ENCODE measurements around the gene VEGFA. TPM values are rescaled to one million over a fixed set of nuclear protein-coding genes. Genes with fewer than 3 reads are reported as not detected.

Gene VEGFA
- total RNA-seq, 1 experiment from 2014 or later: 174 TPM

DNA sequence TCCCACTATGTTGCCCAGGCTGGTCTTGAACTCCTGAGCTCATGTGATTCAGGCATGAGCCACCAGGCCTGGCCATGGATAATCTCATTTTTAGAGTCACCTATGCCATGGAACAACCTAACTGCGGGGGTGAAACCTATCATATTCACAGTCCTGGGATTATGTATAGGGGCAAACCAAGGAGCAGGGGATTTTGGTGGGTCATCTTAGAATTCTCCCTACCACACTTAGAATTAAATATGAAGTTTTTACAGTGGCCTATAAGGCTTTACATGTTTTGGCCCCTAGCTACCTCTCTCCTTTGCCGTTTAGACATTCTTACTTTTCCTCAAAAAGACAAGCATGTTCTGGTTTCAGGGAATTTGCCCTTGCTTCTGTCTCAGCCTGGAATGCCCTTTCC is 20.6 kb upstream of the VEGFA start:
- TF ChIP-seq, protein P1, sequence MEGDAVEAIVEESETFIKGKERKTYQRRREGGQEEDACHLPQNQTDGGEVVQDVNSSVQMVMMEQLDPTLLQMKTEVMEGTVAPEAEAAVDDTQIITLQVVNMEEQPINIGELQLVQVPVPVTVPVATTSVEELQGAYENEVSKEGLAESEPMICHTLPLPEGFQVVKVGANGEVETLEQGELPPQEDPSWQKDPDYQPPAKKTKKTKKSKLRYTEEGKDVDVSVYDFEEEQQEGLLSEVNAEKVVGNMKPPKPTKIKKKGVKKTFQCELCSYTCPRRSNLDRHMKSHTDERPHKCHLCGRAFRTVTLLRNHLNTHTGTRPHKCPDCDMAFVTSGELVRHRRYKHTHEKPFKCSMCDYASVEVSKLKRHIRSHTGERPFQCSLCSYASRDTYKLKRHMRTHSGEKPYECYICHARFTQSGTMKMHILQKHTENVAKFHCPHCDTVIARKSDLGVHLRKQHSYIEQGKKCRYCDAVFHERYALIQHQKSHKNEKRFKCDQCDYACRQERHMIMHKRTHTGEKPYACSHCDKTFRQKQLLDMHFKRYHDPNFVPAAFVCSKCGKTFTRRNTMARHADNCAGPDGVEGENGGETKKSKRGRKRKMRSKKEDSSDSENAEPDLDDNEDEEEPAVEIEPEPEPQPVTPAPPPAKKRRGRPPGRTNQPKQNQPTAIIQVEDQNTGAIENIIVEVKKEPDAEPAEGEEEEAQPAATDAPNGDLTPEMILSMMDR (IDR thresholded peaks at IDR 0.05; ENCODE audit: insufficient read depth in 1 of 2, low read depth in 1 of 2, low read length in 1 of 2, severe bottlenecking in 1 of 2, unreplicated experiment in 1 of 2): no peak
- Histone ChIP-seq H3K27me3 (replicated peaks; ENCODE audit: control insufficient read depth, insufficient read depth, low read length) (no peaks in the 10 kb centered on the region), H3K9me3 (no peaks in the 10 kb centered on the region), H3K36me3 (ENCODE audit: control insufficient read depth, insufficient read depth, low read length) (no peaks in the 10 kb centered on the region), H3K4me3 (ENCODE audit: low read depth, low read length) (no peak overlapping the region), H3K4me1 (no peaks in the 10 kb centered on the region)
- H3K4me1 Mint-ChIP-seq (ENCODE audit: low read depth, unreplicated experiment): peaks cover 8% of the 10 kb centered on the region
- no peaks in the 10 kb centered on the region for H3K9me3 Mint-ChIP-seq (ENCODE audit: unreplicated experiment)
- H3K36me3 Mint-ChIP-seq (ENCODE audit: insufficient read depth, unreplicated experiment): no peaks in the 10 kb centered on the region
- H3K27me3 Mint-ChIP-seq (ENCODE audit: insufficient read depth, unreplicated experiment): no peaks in the 10 kb centered on the region
- no peak overlapping the region for H3K4me3 Mint-ChIP-seq (ENCODE audit: unreplicated experiment)
- CTCF ChIA-PET: interaction anchor here (1.2 to 1.4 kb wide), 2 partner anchors 25 to 330 kb away, joined by 3 read pairs; no protein-coding TSS in a partner anchor
- H3K27ac Mint-ChIP-seq (ENCODE audit: unreplicated experiment): no peak overlapping the region
- intact Hi-C loops (cut with micrococcal nuclease; ENCODE audit: unreplicated experiment): no loop called here
- DNase-seq: peak in 1 of 2 experiments; percentile 5
- no TSS peak for BruUV-seq (replicated peaks)
- POLR2A ChIA-PET: no interaction called here

DNA sequence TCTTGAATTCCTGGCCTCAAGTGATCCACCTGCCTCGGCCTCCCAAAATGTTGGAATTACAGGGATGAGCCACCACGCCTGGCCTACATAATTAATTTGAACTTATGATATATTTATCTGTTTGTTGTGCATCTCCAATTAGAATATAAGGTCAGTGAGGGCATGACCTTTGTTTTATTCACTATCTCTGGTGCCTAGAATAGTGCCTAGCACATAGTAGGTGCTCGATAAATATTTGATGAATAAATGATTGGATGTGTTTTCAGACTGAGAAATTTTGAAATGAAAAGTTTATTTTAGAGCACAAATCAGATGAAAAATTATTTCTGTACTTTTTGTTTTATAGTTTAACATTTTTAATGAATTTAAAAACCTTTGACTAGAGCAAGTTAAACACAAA is 19.4 kb upstream of the VEGFA start:
- no peak for DNase-seq
- no peak overlapping the region for H3K4me3 ChIP-seq (ENCODE audit: low read depth, low read length)
- no peaks in the 10 kb centered on the region for H3K9me3 ChIP-seq
- peaks cover 8% of the 10 kb centered on the region for H3K4me1 Mint-ChIP-seq (ENCODE audit: low read depth, unreplicated experiment)
- ChIA-PET CTCF (no interaction called here), POLR2A (no interaction called here)
- no peaks in the 10 kb centered on the region for H3K36me3 Mint-ChIP-seq (ENCODE audit: insufficient read depth, unreplicated experiment)
- H3K36me3 ChIP-seq (ENCODE audit: control insufficient read depth, insufficient read depth, low read length): no peaks in the 10 kb centered on the region
- no peaks in the 10 kb centered on the region for H3K27me3 ChIP-seq (replicated peaks; ENCODE audit: control insufficient read depth, insufficient read depth, low read length)
- H3K27me3 Mint-ChIP-seq (ENCODE audit: insufficient read depth, unreplicated experiment): no peaks in the 10 kb centered on the region
- no peaks in the 10 kb centered on the region for H3K9me3 Mint-ChIP-seq (ENCODE audit: unreplicated experiment)
- no peak overlapping the region for H3K27ac Mint-ChIP-seq (ENCODE audit: unreplicated experiment)
- H3K4me3 Mint-ChIP-seq (ENCODE audit: unreplicated experiment): no peak overlapping the region
- no TSS peak for BruUV-seq (replicated peaks)
- intact Hi-C loops (cut with micrococcal nuclease; ENCODE audit: unreplicated experiment): no loop called here
- no peaks in the 10 kb centered on the region for H3K4me1 ChIP-seq
- TF ChIP-seq, protein P1 (IDR thresholded peaks at IDR 0.05; ENCODE audit: insufficient read depth in 1 of 2, low read depth in 1 of 2, low read length in 1 of 2, severe bottlenecking in 1 of 2, unreplicated experiment in 1 of 2): no peak

DNA sequence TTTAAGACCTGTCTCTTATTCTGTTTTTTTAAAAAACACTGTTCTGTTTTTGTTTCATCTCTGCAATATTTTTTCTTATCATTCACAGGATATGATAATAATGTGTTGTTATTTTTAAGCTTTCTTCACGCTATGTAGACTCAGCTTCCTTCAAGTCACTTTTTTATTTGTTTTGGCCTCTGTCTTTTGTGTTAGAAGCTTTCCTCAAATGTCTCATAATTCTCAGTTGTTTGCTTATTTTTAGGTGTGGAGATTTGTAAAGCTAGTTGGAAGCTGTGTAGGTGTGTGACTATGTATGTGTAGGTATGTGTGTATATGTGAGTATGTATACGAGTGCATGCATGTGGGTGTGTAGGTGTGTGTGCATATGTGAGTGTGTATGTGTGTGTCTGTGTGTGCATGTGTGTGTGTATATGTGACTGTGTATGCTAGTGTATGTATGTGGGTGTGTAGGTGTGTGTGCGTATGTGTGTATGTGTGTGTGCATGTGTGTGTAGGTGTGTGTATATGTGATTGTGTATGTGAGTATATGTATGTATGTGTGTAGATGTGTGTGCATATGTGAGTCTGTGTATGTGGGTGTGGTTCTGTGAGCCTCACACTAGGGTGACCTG is 16.3 kb upstream of the VEGFA start:
- Mint-ChIP-seq H3K27me3 (ENCODE audit: insufficient read depth, unreplicated experiment) (no peaks in the 10 kb centered on the region), H3K9me3 (ENCODE audit: unreplicated experiment) (no peaks in the 10 kb centered on the region), H3K36me3 (ENCODE audit: insufficient read depth, unreplicated experiment) (no peaks in the 10 kb centered on the region), H3K4me1 (ENCODE audit: low read depth, unreplicated experiment) (peaks cover 5% of the 10 kb centered on the region), H3K4me3 (ENCODE audit: unreplicated experiment) (no peak overlapping the region), H3K27ac (ENCODE audit: unreplicated experiment) (no peak overlapping the region)
- TF ChIP-seq, protein P1 (IDR thresholded peaks at IDR 0.05; ENCODE audit: insufficient read depth in 1 of 2, low read depth in 1 of 2, low read length in 1 of 2, severe bottlenecking in 1 of 2, unreplicated experiment in 1 of 2): no peak
- no peaks in the 10 kb centered on the region for H3K36me3 ChIP-seq (ENCODE audit: control insufficient read depth, insufficient read depth, low read length)
- H3K9me3 ChIP-seq: no peaks in the 10 kb centered on the region
- ChIA-PET CTCF (interaction anchor here (0.6 kb wide), 1 partner anchor 151 kb away, joined by 3 read pairs; no protein-coding TSS in a partner anchor), POLR2A (no interaction called here)
- BruUV-seq (replicated peaks): no TSS peak
- H3K4me1 ChIP-seq: no peaks in the 10 kb centered on the region; the same call in 1 of the 2 replicates
- no peak for DNase-seq
- intact Hi-C loops (cut with micrococcal nuclease; ENCODE audit: unreplicated experiment): no loop called here
- no peak overlapping the region for H3K4me3 ChIP-seq (ENCODE audit: low read depth, low read length)
- no peaks in the 10 kb centered on the region for H3K27me3 ChIP-seq (replicated peaks; ENCODE audit: control insufficient read depth, insufficient read depth, low read length)

Data from Caco-2 (cell line).